Smooth muscle cell (in vitro differentiated cells): ENCODE results near the gene ARAF. TPM values are rescaled to one million over a fixed set of nuclear protein-coding genes. Genes with fewer than 3 reads are reported as not detected.

Experiments used
- DNase-seq: peaks from one replicate; lab custom pipeline; 2025; ENCODE audit not compliant: unreplicated experiment; lab: John Stamatoyannopoulos, UW
- H2AFZ ChIP-seq: fragments of 200-600 bp; sonication (generic); 2 replicates; pipeline ENCODE4 v1.6.0; 2016; ENCODE audit warnings: antibody characterized with exemption, low read depth, mild to moderate bottlenecking
- H3F3A ChIP-seq: fragments of 200-600 bp; sonication (generic); 2 replicates; pipeline ENCODE4 v1.6.0; 2017; ENCODE audit warnings: antibody characterized with exemption, low read depth
- H3K27ac ChIP-seq: fragments of 200-600 bp; sonication (generic); 2 replicates; pipeline ENCODE4 v1.5.1; 2016; ENCODE audit warnings: low read depth, mild to moderate bottlenecking
- H3K27me3 ChIP-seq: fragments of 200-600 bp; sonication (generic); 2 replicates; pipeline ENCODE4 v1.6.1; 2016; ENCODE audit warnings: low read depth, mild to moderate bottlenecking
- H3K36me3 ChIP-seq: fragments of 200-600 bp; sonication (generic); 2 replicates; pipeline ENCODE4 v1.5.1; 2016; ENCODE audit warnings: low read depth
- H3K4me1 ChIP-seq: fragments of 200-600 bp; sonication (generic); 2 replicates; pipeline ENCODE4 v1.5.1; 2016; ENCODE audit warnings: low read depth
- H3K4me2 ChIP-seq: fragments of 200-600 bp; sonication (generic); 2 replicates; pipeline ENCODE4 v1.6.0; 2016; ENCODE audit warnings: mild to moderate bottlenecking
- H3K4me3 ChIP-seq: fragments of 200-600 bp; sonication (generic); 2 replicates; pipeline ENCODE4 v1.5.1; 2016; ENCODE audit warnings: mild to moderate bottlenecking
- H3K79me2 ChIP-seq: fragments of 200-600 bp; sonication (generic); 2 replicates; pipeline ENCODE4 v1.6.0; 2016; ENCODE audit warnings: low read depth, mild to moderate bottlenecking
- H3K9ac ChIP-seq: fragments of 200-600 bp; sonication (generic); 2 replicates; pipeline ENCODE4 v1.6.0; 2016; ENCODE audit warnings: low read depth
- H3K9me3 ChIP-seq: fragments of 200-600 bp; sonication (generic); replicated peaks from 2 replicates; pipeline ENCODE4 v1.5.1; 2016; ENCODE audit warnings: low read depth
- H4K20me1 ChIP-seq: fragments of 200-600 bp; sonication (generic); 2 replicates; pipeline ENCODE4 v1.6.0; 2016; ENCODE audit warnings: low read depth
- WGBS: methylation state at CpG from one replicate; pipeline ENCODE4 v1.1.7; 2016; ENCODE audit warnings: low lambda C conversion rate; 5-methylcytosine and 5-hydroxymethylcytosine counted together
- polyA plus RNA-seq: library from polyadenylated mRNA; unstranded; fragments of >200 nt; fragmentation: Nextera tagmentation; extraction: Ambion mirVana; gene quantifications from 2 replicates; pipeline ENCODE4 v1.2.1, GENCODE V29; 2016
- total RNA-seq: library from RNA; depleted of rRNA; stranded (reverse); fragments of >200 nt; gene quantifications from 2 replicates; pipeline ENCODE4 v1.2.3, GENCODE V29; 2014
- TF ChIP-seq, protein P1 (sequence below): fragments of 200-600 bp; sonication (generic); IDR thresholded peaks from 2 replicates; pipeline ENCODE4 v1.5.1; 2017; ENCODE audit warnings: borderline replicate concordance, mild to moderate bottlenecking, antibody characterized with exemption; ENCODE audit not compliant: insufficient read depth, poor library complexity, severe bottlenecking

Gene ARAF
- total and polyA plus RNA-seq, 2 experiments from 2014 or later = 33.1 to 63.1 TPM

DNA sequence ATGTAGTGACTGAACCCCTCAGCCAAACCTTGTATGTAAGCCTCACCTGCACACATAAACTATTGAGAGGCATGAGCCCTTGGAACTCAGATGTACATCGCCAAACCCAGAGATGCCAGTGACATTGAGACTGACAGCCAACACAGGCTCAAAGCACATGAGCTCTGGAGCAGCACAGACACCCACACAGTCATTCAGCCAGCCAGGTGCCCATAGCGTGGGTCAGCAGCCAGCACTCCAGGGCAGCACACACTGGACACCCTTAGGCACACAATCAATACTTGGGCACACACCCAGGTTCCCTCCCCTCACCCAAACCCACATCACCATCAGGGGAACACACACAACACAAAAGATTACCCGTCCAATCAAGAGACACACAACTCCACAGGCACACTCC is 16.9 kb downstream of the ARAF start:
- Histone ChIP-seq H3K4me1 (no peaks in the 10 kb centered on the region), H3K4me3 (no peak overlapping the region), H3K27me3 (no peaks in the 10 kb centered on the region), H3K9me3 (no peaks in the 10 kb centered on the region), H4K20me1 (no peaks in the 10 kb centered on the region), H3F3A (no peaks in the 10 kb centered on the region), H3K9ac (no peak overlapping the region), H3K36me3 (no peaks in the 10 kb centered on the region), H3K27ac (peak overlapping the region; percentile 15), H3K4me2 (no peak overlapping the region), H3K79me2 (peaks cover under 1% of the 10 kb centered on the region), H2AFZ (no peak overlapping the region)
- TF ChIP-seq, protein P1, sequence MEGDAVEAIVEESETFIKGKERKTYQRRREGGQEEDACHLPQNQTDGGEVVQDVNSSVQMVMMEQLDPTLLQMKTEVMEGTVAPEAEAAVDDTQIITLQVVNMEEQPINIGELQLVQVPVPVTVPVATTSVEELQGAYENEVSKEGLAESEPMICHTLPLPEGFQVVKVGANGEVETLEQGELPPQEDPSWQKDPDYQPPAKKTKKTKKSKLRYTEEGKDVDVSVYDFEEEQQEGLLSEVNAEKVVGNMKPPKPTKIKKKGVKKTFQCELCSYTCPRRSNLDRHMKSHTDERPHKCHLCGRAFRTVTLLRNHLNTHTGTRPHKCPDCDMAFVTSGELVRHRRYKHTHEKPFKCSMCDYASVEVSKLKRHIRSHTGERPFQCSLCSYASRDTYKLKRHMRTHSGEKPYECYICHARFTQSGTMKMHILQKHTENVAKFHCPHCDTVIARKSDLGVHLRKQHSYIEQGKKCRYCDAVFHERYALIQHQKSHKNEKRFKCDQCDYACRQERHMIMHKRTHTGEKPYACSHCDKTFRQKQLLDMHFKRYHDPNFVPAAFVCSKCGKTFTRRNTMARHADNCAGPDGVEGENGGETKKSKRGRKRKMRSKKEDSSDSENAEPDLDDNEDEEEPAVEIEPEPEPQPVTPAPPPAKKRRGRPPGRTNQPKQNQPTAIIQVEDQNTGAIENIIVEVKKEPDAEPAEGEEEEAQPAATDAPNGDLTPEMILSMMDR = no peak
- WGBS = 75% methylated on average over 3 of the region's 3 CpGs
- no peak for DNase-seq

DNA sequence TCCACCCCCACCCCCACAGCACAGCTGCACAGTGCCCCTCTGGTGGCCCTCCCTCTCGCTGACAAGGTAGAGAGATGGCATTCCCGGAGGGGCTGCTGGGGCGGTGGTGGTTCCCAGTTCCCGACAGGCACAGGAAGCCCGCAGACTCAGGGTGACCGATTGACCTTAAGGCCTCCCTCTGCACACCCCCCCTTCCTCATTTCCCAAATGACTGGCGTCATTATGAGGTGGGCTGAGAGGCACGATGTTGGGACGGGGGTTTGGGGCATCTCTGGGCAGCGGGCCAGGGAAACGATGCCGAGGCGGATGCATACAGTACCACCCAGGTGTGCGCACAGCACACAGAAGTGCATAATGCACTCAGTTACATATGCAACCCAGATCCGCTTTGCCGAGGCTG is 17.7 kb downstream of the ARAF start:
- H3K27ac ChIP-seq = no peak overlapping the region
- 87% methylated on average over 12 of the region's 16 CpGs for WGBS

DNA sequence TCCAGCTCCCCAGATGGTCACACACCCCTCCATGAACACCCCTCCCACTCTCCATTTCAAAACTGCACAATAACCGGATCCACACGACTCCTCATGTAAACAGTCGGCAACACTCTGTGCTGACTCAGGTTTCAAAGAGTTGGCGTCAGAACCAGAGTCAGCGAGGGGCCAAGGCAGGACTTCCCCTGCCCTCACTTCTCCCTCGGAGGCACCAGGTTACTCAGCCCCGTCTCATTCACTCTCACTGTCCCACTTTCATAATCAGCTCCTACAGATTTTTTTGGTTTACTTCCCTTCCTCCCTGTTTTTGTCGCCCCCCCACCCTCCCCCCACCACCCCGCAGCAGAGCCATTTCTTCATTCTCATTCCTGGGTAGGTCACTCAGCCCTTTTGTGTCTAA is 18.5 kb downstream of the ARAF start:
- H4K20me1 ChIP-seq = peaks cover 12% of the 10 kb centered on the region
- DNase-seq = no peak
- TF ChIP-seq, protein P1 = no peak
- no peaks in the 10 kb centered on the region for H3K27me3 ChIP-seq
- H3K79me2 ChIP-seq = peaks cover 17% of the 10 kb centered on the region
- H3K9ac ChIP-seq = no peak overlapping the region
- H3K4me1 ChIP-seq = no peaks in the 10 kb centered on the region
- H3K4me3 ChIP-seq = no peak overlapping the region
- peak overlapping the region; percentile 56 for H3K27ac ChIP-seq
- WGBS = 36% methylated on average over 9 of the region's 9 CpGs
- no peak overlapping the region for H3K4me2 ChIP-seq
- H3K9me3 ChIP-seq = no peaks in the 10 kb centered on the region
- H2AFZ ChIP-seq = no peak overlapping the region
- no peaks in the 10 kb centered on the region for H3K36me3 ChIP-seq
- no peaks in the 10 kb centered on the region for H3F3A ChIP-seq

More for the DNA sequence above, 17.7 kb downstream of the ARAF start:
- Histone ChIP-seq H3K36me3 (no peaks in the 10 kb centered on the region), H3K4me3 (no peak overlapping the region), H4K20me1 (peaks cover 4% of the 10 kb centered on the region), H3K9ac (no peak overlapping the region), H3K27me3 (no peaks in the 10 kb centered on the region), H3K4me2 (no peak overlapping the region), H3K79me2 (peaks cover 9% of the 10 kb centered on the region), H3F3A (no peaks in the 10 kb centered on the region), H3K4me1 (no peaks in the 10 kb centered on the region), H2AFZ (no peak overlapping the region), H3K9me3 (no peaks in the 10 kb centered on the region)
- no peak for DNase-seq
- TF ChIP-seq, protein P1 = no peak
